HepG2 (cell line): ENCODE measurements around the gene COPS6. TPM values are rescaled to one million over a fixed set of nuclear protein-coding genes. Genes with fewer than 3 reads are reported as not detected.

Experiments used
- ATF1 ChIP-seq: IDR thresholded peaks from 2 replicates; pipeline ENCODE4 v1.6.1; 2016; ENCODE audit warnings: mild to moderate bottlenecking, control low read depth
- CBX1 ChIP-seq: IDR thresholded peaks from one replicate; pipeline ENCODE4 v1.6.1; 2016; ENCODE audit warnings: antibody characterized with exemption, low read depth
- ERF ChIP-seq: IDR thresholded peaks from 2 replicates; pipeline ENCODE4 v1.6.1; 2018; ENCODE audit warnings: missing biosample characterization, missing genetic modification reagents
- KDM3A ChIP-seq: IDR thresholded peaks from 2 replicates; pipeline ENCODE4 v1.6.1; 2018; ENCODE audit warnings: low read depth, missing compliant biosample characterization
- KLF15 ChIP-seq: sonication (generic); formaldehyde crosslinking; IDR thresholded peaks from 2 replicates; pipeline ENCODE4 v1.8.1; 2023; ENCODE audit warnings: borderline replicate concordance, mild to moderate bottlenecking, inconsistent platforms, missing genetic modification reagents, mixed read lengths
- MTA1 ChIP-seq: sonication (generic); formaldehyde crosslinking; IDR thresholded peaks from 2 replicates; pipeline ENCODE4 v1.4.0; 2020; ENCODE audit warnings: missing genetic modification reagents, mild to moderate bottlenecking, borderline replicate concordance
- PPARG ChIP-seq: conservative IDR thresholded peaks from 2 replicates; pipeline ENCODE4 v1.6.1; 2016; ENCODE audit warnings: missing biosample characterization, missing genetic modification reagents
- RBFOX2 ChIP-seq: fragments of 200-400 bp; formaldehyde crosslinking; IDR thresholded peaks from 2 replicates; pipeline ENCODE4 v1.6.1; 2017; ENCODE audit warnings: low read depth, mild to moderate bottlenecking, low read length
- RFXAP ChIP-seq: sonication (generic); formaldehyde crosslinking; IDR thresholded peaks from 2 replicates; pipeline ENCODE4 v1.4.0; 2020; ENCODE audit warnings: missing genetic modification reagents, borderline replicate concordance
- ZNF280B ChIP-seq: sonication (generic); formaldehyde crosslinking; IDR thresholded peaks from 2 replicates; pipeline ENCODE4 v1.5.0; 2020; ENCODE audit warnings: missing genetic modification reagents, mild to moderate bottlenecking, borderline replicate concordance
- ZNF362 ChIP-seq: sonication (generic); formaldehyde crosslinking; IDR thresholded peaks from 2 replicates; pipeline ENCODE4 v1.4.0; 2020; ENCODE audit warnings: missing genetic modification reagents, mild to moderate bottlenecking, borderline replicate concordance
- ZNF605 ChIP-seq: sonication (generic); formaldehyde crosslinking; IDR thresholded peaks from 2 replicates; pipeline ENCODE4 v1.8.0; 2022; ENCODE audit warnings: mild to moderate bottlenecking, missing genetic modification reagents
- ZNF709 ChIP-seq: sonication (generic); formaldehyde crosslinking; IDR thresholded peaks from 2 replicates; pipeline ENCODE4 v1.5.0; 2020; ENCODE audit warnings: mild to moderate bottlenecking, missing genetic modification reagents
- ZNF737 ChIP-seq: sonication (generic); formaldehyde crosslinking; IDR thresholded peaks from 2 replicates; pipeline ENCODE4 v1.5.0; 2020; ENCODE audit warnings: missing genetic modification reagents, mild to moderate bottlenecking, borderline replicate concordance
- ZSCAN9 ChIP-seq: IDR thresholded peaks from 2 replicates; pipeline ENCODE4 v1.6.1; 2016; ENCODE audit warnings: borderline replicate concordance
- polyA plus RNA-seq, 8 experiments: library from polyadenylated mRNA; depleted of rRNA in 3 of 8; stranded (reverse) in 7 of 8; unstranded in 1 of 8; fragments of >200 nt; fragmentation: Illumina TruSeq in 4 of 8; extraction: Trizol in 4 of 8; gene quantifications; 2 replicates each; pipeline versions ENCODE4 v1.2.1 to v1.2.3, GENCODE V29; 2011 to 2016; ENCODE audit warnings: low read depth in 4 of 8, missing spikeins in 1 of 8, mixed read lengths in 1 of 8; ENCODE audit not compliant: insufficient read depth in 1 of 8
- total RNA-seq, 5 experiments: library from RNA; depleted of rRNA; stranded (reverse); fragments of >200 nt; fragmentation: Illumina TruSeq; extraction: Trizol; gene quantifications; 2 replicates each; pipeline ENCODE4 v1.2.3, GENCODE V29; 2016; ENCODE audit warnings: low read depth in 1 of 5
- TF ChIP-seq, protein P1 (sequence below): sonication (generic); formaldehyde crosslinking; IDR thresholded peaks from 2 replicates; pipeline ENCODE4 v1.4.0; 2020; ENCODE audit warnings: missing genetic modification reagents, borderline replicate concordance
- TF ChIP-seq, protein P2 (sequence below): fragments of 450-650 bp; IDR thresholded peaks from 2 replicates; pipeline ENCODE4 v1.6.1; 2017; ENCODE audit warnings: mild to moderate bottlenecking
- TF ChIP-seq, protein P3 (sequence below): sonication (generic); formaldehyde crosslinking; IDR thresholded peaks from 2 replicates; pipeline ENCODE4 v1.4.0; 2020; ENCODE audit warnings: missing genetic modification reagents

COPS6 gene
- total and polyA plus RNA-seq, 2 of the 13 experiments (the other 11 are each of a cell fraction or from before 2014, with no cell fraction given), result 33.4 to 117 TPM

DNA sequence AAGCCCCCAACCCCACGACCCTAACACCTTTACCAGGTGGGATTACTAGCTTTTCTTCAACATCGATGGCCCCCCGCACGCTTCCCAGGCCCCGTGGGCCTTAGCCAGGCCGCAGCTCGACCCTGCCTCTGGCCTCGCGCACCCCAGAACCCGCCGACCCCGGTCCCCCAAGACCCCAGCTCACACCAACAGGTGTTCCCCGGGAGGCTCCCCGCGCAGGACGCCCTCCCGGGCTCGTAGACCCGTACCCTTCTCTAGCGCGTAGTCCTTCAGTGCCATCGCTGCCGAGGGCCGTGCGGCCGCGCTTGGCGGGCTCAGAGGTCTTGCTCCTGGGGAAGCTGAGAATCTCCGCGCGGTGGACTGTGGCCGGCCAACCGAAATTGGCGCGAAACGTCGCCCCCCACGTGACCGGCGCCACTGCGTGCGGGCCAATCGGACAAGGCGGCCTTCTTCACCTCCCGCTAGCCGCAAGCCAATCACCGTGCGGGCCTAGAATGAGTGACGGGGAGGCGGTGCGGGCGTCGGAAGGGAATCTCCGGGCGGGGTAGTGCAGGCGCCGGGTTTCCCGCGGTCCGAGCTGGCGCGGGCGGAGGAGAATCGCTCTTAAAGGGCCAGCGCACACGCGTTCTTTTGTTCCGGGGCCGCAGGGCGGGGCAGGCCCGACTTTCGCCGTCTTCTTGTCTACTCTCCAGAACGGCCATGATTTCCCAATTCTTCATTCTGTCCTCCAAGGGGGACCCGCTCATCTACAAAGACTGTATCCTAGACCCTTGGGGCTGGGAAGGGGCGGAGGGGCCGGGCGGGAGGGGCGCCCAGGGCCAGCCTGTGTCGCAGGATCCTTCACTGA, 12.5 kb downstream of the COPS6 start, which contains the start of the genes AP4M1 and MCM7 (continued):
- peak; percentile 88; the same call in 1 of the 2 replicates for TF ChIP-seq ZNF280B (CRISPR knock-in tag)
- no peak for TF ChIP-seq MTA1 (CRISPR knock-in tag)
- TF ChIP-seq, protein P1, sequence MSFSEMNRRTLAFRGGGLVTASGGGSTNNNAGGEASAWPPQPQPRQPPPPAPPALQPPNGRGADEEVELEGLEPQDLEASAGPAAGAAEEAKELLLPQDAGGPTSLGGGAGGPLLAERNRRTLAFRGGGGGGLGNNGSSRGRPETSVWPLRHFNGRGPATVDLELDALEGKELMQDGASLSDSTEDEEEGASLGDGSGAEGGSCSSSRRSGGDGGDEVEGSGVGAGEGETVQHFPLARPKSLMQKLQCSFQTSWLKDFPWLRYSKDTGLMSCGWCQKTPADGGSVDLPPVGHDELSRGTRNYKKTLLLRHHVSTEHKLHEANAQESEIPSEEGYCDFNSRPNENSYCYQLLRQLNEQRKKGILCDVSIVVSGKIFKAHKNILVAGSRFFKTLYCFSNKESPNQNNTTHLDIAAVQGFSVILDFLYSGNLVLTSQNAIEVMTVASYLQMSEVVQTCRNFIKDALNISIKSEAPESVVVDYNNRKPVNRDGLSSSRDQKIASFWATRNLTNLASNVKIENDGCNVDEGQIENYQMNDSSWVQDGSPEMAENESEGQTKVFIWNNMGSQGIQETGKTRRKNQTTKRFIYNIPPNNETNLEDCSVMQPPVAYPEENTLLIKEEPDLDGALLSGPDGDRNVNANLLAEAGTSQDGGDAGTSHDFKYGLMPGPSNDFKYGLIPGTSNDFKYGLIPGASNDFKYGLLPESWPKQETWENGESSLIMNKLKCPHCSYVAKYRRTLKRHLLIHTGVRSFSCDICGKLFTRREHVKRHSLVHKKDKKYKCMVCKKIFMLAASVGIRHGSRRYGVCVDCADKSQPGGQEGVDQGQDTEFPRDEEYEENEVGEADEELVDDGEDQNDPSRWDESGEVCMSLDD (CRISPR knock-in tag), result no peak
- TF ChIP-seq ZNF605, result peak; percentile 23; the same call in 1 of the 2 replicates
- no peak; the same call in 1 of the 2 replicates for TF ChIP-seq ZSCAN9 (CRISPR knock-in tag)
- TF ChIP-seq KLF15 (CRISPR knock-in tag), result peak; percentile 47; the same call in 1 of the 2 replicates
- TF ChIP-seq KDM3A, result no peak; the same call in 1 of the 2 replicates
- TF ChIP-seq RBFOX2, result peak; percentile 78
- no peak for TF ChIP-seq ZNF362 (CRISPR knock-in tag)
- no peak for TF ChIP-seq ZNF737 (CRISPR knock-in tag)
- TF ChIP-seq, protein P2, sequence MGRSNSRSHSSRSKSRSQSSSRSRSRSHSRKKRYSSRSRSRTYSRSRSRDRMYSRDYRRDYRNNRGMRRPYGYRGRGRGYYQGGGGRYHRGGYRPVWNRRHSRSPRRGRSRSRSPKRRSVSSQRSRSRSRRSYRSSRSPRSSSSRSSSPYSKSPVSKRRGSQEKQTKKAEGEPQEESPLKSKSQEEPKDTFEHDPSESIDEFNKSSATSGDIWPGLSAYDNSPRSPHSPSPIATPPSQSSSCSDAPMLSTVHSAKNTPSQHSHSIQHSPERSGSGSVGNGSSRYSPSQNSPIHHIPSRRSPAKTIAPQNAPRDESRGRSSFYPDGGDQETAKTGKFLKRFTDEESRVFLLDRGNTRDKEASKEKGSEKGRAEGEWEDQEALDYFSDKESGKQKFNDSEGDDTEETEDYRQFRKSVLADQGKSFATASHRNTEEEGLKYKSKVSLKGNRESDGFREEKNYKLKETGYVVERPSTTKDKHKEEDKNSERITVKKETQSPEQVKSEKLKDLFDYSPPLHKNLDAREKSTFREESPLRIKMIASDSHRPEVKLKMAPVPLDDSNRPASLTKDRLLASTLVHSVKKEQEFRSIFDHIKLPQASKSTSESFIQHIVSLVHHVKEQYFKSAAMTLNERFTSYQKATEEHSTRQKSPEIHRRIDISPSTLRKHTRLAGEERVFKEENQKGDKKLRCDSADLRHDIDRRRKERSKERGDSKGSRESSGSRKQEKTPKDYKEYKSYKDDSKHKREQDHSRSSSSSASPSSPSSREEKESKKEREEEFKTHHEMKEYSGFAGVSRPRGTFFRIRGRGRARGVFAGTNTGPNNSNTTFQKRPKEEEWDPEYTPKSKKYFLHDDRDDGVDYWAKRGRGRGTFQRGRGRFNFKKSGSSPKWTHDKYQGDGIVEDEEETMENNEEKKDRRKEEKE, result no peak
- TF ChIP-seq ATF1 (CRISPR knock-in tag), result no peak
- peak; percentile 64; the same call in 1 of the 2 replicates for TF ChIP-seq RFXAP (CRISPR knock-in tag)
- TF ChIP-seq ERF (CRISPR knock-in tag), result no peak; the same call in 1 of the 2 replicates
- TF ChIP-seq ZNF709 (CRISPR knock-in tag), result no peak
- TF ChIP-seq, protein P3, sequence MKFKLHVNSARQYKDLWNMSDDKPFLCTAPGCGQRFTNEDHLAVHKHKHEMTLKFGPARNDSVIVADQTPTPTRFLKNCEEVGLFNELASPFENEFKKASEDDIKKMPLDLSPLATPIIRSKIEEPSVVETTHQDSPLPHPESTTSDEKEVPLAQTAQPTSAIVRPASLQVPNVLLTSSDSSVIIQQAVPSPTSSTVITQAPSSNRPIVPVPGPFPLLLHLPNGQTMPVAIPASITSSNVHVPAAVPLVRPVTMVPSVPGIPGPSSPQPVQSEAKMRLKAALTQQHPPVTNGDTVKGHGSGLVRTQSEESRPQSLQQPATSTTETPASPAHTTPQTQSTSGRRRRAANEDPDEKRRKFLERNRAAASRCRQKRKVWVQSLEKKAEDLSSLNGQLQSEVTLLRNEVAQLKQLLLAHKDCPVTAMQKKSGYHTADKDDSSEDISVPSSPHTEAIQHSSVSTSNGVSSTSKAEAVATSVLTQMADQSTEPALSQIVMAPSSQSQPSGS (CRISPR knock-in tag), result peak; percentile 72; the same call in 1 of the 2 replicates
- no peak for TF ChIP-seq PPARG (CRISPR knock-in tag)
- TF ChIP-seq CBX1, result no peak
